GM12872 (cell line): Measurements from ENCODE around the gene EEF2K.

Experiments
- CTCF ChIP-seq: IDR thresholded peaks from 3 replicates; pipeline ENCODE4 v1.5.1; 2011; ENCODE audit warnings: low read depth, mild to moderate bottlenecking, low read length, moderate library complexity; ENCODE audit not compliant: insufficient read depth

EEF2K gene

DNA sequence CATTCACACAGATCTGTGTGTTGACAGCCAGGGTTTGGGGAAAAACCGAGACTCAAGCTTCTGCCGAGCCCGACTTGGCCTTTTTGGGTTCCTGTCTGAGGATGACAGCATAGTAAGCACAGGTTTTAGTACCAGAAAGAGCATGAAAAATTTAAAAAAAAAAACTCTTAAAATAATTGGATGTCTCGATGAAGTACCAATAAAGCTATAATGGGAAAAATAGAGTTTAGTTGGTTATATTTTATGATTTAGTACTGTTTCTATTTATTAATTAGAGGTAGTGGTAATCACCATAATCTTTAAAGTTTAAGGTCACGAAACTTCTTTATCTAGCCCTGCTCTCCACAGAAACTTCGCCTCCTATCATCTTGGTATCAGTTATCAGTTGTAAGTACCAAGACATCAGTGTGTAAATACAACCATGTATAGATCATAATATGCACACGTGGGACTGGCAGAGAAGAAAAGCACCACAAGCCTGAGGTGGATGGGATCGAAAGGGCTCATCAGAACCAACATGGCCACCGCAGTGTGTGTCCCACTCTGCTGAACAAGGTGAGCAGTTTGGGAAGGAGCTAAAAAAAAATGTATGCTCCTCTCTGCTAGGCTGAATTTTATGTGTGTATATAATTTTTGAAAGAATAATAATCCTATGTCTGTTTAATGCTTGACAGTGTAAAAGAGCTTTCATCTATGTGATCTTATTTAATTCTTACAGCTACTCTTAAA, 14.4 kb upstream of the EEF2K start:
- no peak for TF ChIP-seq CTCF

GRCh38 chr16:22192261-22193062, 13.6 kb upstream of the EEF2K start:
- TF ChIP-seq CTCF: no peak

DNA sequence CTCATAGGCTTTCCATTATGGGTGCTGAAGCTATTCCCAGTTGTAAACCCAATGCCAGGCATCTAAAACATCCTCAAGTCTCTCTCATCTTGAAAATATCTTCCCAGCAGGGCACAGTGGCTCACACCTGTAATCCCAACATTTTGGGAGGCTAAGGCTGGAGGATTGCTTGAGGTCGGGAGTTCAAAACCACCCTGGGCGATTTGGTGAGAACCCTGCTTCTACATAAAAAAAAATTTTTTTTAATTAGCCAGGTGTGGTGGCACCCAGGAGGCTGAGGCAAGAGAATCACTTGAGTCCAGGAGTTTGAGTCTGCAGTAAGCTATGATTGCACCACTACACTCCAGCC, 13.0 kb upstream of the EEF2K start:
- TF ChIP-seq CTCF: no peak

DNA sequence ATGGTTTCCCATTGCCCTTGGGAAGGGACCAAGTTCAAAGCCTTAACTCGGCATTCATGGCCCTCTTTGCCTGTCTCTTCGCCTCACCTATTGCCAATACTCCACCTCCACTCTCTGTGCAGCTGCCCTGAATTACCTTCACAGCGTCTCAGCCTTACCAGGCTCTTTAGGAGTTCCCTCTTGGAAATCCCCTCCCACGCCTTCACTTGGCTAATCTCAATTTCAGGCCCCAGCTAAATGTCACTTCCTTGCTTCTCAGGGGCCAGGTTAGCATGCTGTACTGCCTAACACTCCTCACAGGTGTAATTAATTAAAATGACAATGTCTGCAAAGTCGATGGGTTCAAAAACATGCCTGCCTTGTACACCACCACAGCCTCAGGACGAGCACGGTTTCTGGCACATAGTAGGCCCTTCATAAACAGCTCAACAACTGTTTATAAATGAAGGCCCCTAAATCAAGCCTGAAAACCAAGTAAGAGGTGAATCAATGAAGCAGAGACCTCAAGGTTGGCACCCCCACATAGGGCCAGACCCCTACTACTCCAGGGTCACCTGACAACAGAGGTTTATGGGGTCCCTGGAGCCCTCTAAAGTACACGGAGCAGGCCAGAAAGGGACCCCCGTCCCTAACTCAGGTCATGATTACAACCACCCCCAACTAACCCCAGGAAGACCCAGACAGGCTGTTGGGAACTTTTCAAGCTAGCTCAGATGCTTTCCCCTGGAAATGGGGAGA, 11.2 kb upstream of the EEF2K start:
- TF ChIP-seq CTCF: no peak

DNA sequence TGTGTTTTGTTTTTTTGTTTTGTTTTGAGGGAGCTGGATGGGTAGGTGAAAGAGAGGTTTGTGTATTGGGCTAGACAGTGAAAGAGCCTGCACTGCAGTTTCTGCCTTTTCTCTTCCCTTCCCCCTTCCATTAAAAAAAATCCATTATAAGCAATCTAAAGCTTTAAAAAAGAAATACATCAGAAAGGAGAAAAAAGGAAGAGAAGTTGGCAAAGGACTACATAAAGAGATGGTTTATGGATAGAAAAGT, 10.7 kb upstream of the EEF2K start:
- no peak for TF ChIP-seq CTCF

DNA sequence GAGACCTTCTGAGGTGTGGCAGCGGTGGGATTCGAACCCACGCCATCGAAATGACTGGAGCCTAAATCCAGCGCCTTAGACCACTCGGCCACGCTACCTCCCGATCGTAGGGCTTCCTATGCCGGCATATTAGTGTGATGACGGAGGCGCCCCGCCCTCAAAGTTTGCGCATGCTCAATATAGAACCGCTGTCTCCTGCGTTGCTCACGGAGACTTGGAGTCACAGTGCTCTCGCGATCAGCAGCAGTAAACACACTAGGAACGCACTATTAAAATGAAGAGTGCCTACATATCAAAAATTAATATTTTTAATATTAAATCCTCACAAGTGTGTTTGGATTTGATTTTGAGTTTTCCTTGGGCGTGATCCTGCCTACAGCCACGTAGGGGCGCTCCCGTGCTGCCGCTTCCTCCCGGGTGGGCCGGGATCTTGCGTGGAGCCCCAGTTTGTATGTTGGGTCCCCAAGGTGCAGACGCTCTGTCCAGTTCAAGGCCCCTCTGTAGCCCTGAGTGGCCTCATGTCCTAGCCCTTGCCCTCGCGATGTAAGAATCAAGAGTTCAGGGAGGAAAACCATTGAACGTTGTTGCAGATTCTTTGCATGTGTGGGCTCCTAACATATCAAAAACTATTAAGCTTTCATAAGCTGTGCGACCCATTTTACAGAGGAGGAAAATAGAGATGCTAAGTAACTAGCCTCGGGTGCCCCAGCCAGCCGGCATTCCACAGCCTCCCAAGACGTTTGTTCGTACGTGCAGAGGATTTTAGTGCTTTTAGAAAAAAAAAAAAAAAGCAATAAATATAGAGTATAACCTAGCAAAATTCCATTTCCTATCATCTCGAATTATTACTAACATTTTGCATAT, 10.2 kb upstream of the EEF2K start:
- TF ChIP-seq CTCF: peak; percentile 91
